Testis (tissue), 3 donors: ENCODE results near the gene IFT43. TPM values are rescaled to one million over a fixed set of nuclear protein-coding genes. Genes with fewer than 3 reads are reported as not detected.

Experiments used
- DNase-seq: peaks from one replicate; pipeline ENCODE4 v3.0.0-alpha.2; 2019
- H3K27ac ChIP-seq, 2 donors: fragments of 200-600 bp; sonication (generic); one replicate each; pipeline ENCODE4 v1.5.1; 2019
- H3K27me3 ChIP-seq: fragments of 200-600 bp; sonication (generic); one replicate; pipeline ENCODE4 v1.5.1; 2019
- H3K36me3 ChIP-seq: fragments of 200-600 bp; sonication (generic); one replicate; pipeline ENCODE4 v1.5.1; 2017; ENCODE audit warnings: low read depth; ENCODE audit errors: missing control alignments
- H3K4me1 ChIP-seq: fragments of 200-600 bp; sonication (generic); one replicate; pipeline ENCODE4 v1.5.1; 2019
- H3K4me3 ChIP-seq, 2 donors: fragments of 200-600 bp; sonication (generic); one replicate each; pipeline ENCODE4 v1.5.1; 2017 to 2019
- H3K9me3 ChIP-seq: fragments of 200-600 bp; sonication (generic); one replicate; pipeline ENCODE4 v1.5.1; 2017
- POLR2A ChIP-seq: fragments of 450-650 bp; IDR thresholded peaks from one replicate; pipeline ENCODE4 v1.6.1; 2017; ENCODE audit warnings: antibody characterized with exemption, mild to moderate bottlenecking, moderate library complexity
- WGBS, 2 donors: methylation state at CpG; one replicate each; pipeline ENCODE4 v1.1.5; 2018; 5-methylcytosine and 5-hydroxymethylcytosine counted together
- intact Hi-C: fragments of 100-400 bp; cut with DNase I; formaldehyde crosslinking; loops from one replicate; pipeline ENCODE4 v1.15.1; 2023; ENCODE audit warnings: low total_unique reads
- polyA plus RNA-seq: library from polyadenylated mRNA; stranded (reverse); fragments of 350-450 nt; fragmentation: Illumina TruSeq; extraction: RNeasy Lipid Tissue Mini Kit (QIAGEN cat#74804); gene quantifications from one replicate; pipeline ENCODE4 v1.2.3, GENCODE V29; 2014; ENCODE audit warnings: low read depth, low replicate concordance; ENCODE audit not compliant: insufficient read depth
- total RNA-seq, 2 donors: library from RNA; depleted of rRNA; stranded (reverse); fragments of >200 nt; gene quantifications; one replicate each; pipeline ENCODE4 v1.2.3, GENCODE V29; 2016
- TF ChIP-seq, protein P1 (sequence below), 3 experiments: fragments of 450-650 bp in 2 of 3; fragments of 200-600 bp in 1 of 3; sonication (generic) in 1 of 3; IDR thresholded peaks; one replicate each; pipeline ENCODE4 v1.5.1; 2016 to 2019; ENCODE audit warnings: antibody characterized with exemption in 3 of 3, mild to moderate bottlenecking in 2 of 3, moderate library complexity in 1 of 3

Gene IFT43
- total and polyA plus RNA-seq, 3 donors from 2014 or later: 55.1 to 85.4 (median 68.4) TPM

DNA sequence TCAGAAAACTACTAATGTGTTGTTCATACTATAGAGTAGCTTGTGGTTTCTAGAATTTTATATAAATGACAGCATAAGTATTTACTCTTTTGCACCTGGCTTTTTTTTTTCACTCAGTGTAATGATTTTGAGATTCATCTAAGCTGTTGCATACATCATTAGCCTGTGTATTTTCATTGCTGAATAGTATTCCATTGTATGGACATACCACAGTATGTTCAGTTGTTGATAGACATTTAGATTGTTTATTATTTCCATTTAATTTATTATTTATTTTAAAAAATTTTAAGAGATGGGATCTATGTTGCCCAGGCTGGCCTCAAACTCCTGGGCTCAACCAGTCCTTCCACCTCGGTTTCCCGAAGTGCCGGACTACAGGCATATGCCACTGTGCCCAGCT lies 80.0 kb downstream of the IFT43 start:
- no peaks in the 10 kb centered on the region for H3K36me3 ChIP-seq
- no peak for TF ChIP-seq POLR2A
- TF ChIP-seq, protein P1, sequence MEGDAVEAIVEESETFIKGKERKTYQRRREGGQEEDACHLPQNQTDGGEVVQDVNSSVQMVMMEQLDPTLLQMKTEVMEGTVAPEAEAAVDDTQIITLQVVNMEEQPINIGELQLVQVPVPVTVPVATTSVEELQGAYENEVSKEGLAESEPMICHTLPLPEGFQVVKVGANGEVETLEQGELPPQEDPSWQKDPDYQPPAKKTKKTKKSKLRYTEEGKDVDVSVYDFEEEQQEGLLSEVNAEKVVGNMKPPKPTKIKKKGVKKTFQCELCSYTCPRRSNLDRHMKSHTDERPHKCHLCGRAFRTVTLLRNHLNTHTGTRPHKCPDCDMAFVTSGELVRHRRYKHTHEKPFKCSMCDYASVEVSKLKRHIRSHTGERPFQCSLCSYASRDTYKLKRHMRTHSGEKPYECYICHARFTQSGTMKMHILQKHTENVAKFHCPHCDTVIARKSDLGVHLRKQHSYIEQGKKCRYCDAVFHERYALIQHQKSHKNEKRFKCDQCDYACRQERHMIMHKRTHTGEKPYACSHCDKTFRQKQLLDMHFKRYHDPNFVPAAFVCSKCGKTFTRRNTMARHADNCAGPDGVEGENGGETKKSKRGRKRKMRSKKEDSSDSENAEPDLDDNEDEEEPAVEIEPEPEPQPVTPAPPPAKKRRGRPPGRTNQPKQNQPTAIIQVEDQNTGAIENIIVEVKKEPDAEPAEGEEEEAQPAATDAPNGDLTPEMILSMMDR (IDR thresholded peaks at IDR 0.05): no peak
- intact Hi-C loops: no loop called here

DNA sequence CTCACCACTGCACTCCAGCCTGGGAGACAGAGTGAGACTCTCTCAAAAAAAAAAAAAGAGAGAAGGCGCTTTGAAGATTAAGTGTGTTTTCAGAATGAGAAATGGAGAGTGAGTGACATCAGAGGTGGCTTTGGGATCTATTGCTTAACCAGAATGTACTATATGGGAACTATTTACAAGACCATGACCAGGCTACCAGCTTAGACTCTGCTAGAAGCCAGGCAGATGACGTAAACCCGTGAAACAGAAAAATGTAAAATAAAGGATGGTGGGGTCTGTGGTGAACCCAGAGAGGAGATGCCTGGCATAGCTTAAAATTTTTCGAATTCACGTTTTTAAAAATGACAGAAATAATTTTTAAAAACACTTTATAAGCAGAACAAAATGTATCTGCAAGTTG lies 82.0 kb downstream of the IFT43 start:
- H3K9me3 ChIP-seq: no peaks in the 10 kb centered on the region
- no peak for TF ChIP-seq POLR2A
- TF ChIP-seq, protein P1 (IDR thresholded peaks at IDR 0.05): no peak
- H3K27ac ChIP-seq: no peak overlapping the region
- no peaks in the 10 kb centered on the region for H3K4me1 ChIP-seq
- H3K4me3 ChIP-seq: no peak overlapping the region
- intact Hi-C loops: no loop called here
- WGBS, 2 donors: 89 to 91% methylated on average over 5 of the region's 5 CpGs
- no peaks in the 10 kb centered on the region for H3K36me3 ChIP-seq
- no peaks in the 10 kb centered on the region for H3K27me3 ChIP-seq
- no peak for DNase-seq

More for the DNA sequence above, 80.0 kb downstream of the IFT43 start:
- no peaks in the 10 kb centered on the region for H3K27me3 ChIP-seq
- no peaks in the 10 kb centered on the region for H3K9me3 ChIP-seq
- no peak overlapping the region for H3K4me3 ChIP-seq
- H3K4me1 ChIP-seq: no peaks in the 10 kb centered on the region
- H3K27ac ChIP-seq: no peak overlapping the region
- no peak for DNase-seq
- 95 to 99% methylated on average over 3 of the region's 3 CpGs for WGBS, 2 donors

DNA sequence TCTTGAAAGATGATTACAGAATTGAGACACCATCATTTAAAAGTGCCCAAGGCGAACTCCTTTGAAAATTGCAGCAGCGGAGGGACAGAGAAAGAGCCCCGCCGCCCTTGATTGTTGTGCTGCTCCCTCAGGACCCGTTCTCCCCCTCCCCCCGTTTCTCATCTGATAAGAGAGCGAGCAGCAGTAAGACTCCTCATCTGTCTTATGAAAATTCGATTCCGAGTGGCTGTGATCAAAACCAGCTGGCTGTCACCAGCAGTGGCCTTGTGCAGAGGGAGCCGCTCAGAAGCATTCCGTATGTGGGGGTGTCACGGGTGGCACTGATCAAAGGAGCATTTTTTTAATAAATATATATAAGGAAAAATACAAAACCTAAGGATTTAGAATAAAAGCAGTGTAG lies 88.2 kb downstream of the IFT43 start:
- Histone ChIP-seq H3K4me3 (no peak overlapping the region), H3K27ac (no peak overlapping the region), H3K27me3 (no peaks in the 10 kb centered on the region), H3K9me3 (no peaks in the 10 kb centered on the region), H3K4me1 (no peaks in the 10 kb centered on the region), H3K36me3 (no peaks in the 10 kb centered on the region)
- WGBS, 2 donors: 76 to 87% methylated on average over 12 of the region's 12 CpGs
- intact Hi-C loops: no loop called here
- no peak for DNase-seq
- TF ChIP-seq POLR2A: no peak
- TF ChIP-seq, protein P1 (IDR thresholded peaks at IDR 0.05): no peak

DNA sequence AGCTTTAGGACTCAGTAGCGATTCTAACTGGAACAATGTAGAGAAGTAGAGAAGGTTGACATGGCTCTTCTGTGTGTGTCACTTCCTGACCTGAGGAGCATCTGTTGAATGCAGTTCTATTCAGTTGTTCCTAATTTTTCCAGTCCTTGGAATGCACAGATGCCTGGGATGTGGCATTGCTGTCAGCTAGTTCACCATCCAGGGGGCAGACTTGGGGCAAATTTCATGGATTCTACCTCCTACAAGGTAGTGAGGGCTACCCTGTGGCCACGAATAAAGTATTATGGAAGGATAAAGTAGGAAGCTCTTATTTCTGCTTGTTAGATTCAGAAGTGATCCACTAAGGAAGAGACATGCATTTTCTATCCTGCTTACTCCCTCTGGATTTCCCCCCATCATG lies 91.8 kb downstream of the IFT43 start:
- no peak overlapping the region for H3K4me3 ChIP-seq
- no peaks in the 10 kb centered on the region for H3K9me3 ChIP-seq
- H3K4me1 ChIP-seq: no peaks in the 10 kb centered on the region
- no peak overlapping the region for H3K27ac ChIP-seq
- WGBS, 2 donors: 85 to 91% methylated on average over 2 of the region's 2 CpGs
- TF ChIP-seq, protein P1 (IDR thresholded peaks at IDR 0.05): no peak
- no peak for TF ChIP-seq POLR2A
- no peaks in the 10 kb centered on the region for H3K36me3 ChIP-seq
- H3K27me3 ChIP-seq: no peaks in the 10 kb centered on the region
- intact Hi-C loops: no loop called here
- DNase-seq: no peak

DNA sequence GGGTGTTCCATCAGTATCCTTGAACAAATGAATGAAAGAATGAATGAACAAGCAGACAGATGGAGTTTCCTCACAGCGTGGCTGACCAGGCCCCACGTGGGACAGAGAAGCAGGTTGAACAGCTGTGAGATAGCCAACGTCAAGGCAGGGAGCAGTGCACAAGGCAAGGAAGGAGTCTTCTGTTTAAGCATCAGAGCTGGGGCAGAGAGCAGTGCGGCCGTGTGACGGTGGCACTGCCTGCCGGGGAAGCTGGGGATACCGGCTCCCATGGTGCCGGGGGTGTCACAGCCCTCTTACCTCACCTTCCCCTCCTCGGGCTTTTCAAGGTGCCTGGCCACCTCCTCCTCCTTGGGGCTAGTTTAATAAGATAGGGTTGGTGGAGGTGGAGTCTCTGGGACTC lies 92.9 kb downstream of the IFT43 start:
- no peaks in the 10 kb centered on the region for H3K9me3 ChIP-seq
- H3K36me3 ChIP-seq: no peaks in the 10 kb centered on the region
- DNase-seq: no peak
- no peaks in the 10 kb centered on the region for H3K4me1 ChIP-seq
- no peak overlapping the region for H3K27ac ChIP-seq
- no peaks in the 10 kb centered on the region for H3K27me3 ChIP-seq
- 91 to 95% methylated on average over 10 of the region's 10 CpGs for WGBS, 2 donors
- no peak overlapping the region for H3K4me3 ChIP-seq
- intact Hi-C loops: no loop called here
- no peak for TF ChIP-seq POLR2A
- TF ChIP-seq, protein P1 (IDR thresholded peaks at IDR 0.05): no peak
